Measurements from ENCODE around the gene IFNK.

Gene IFNK

DNA sequence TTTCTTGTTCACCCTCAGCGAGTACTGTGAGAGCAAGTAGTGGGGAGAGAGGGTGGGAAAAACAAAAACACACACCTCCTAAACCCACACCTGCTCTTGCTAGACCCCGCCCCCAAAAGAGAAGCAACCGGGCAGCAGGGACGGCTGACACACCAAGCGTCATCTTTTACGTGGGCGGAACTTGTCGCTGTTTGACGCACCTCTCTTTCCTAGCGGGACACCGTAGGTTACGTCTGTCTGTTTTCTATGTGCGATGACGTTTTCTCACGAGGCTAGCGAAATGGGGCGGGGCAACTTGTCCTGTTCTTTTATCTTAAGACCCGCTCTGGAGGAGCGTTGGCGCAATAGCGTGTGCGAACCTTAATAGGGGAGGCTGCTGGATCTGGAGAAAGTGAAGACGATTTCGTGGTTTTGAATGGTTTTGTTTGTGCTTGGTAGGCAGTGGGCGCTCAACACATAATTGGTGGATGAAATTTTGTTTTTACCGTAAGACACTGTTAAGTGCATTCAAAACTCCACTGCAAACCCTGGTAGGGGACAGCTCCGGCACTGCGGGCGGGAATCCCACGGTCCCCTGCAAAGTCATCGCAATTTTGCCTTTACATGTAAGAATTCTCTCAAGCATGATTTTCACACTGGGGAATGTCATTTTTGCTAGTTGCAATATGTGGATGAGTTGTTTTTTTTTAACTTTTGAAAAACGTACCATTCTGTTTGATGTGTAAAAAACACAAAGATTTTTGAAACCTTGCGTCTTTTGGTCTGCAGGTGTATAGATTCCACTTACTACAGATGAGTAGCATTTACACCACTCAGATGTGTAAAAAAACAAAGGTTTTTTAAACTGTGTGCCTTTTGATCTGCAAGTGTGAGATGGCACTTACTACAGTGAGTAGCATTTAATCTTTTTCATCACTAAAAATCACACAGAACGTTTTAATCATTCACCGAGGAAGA, 49.8 kb downstream of the IFNK start:
- peak; percentile 70 for DNase-seq (ENCODE audit: low read depth)

All from stimulated activated CD8-positive, alpha-beta memory T cell treated with anti-CD3 and anti-CD28 coated beads, Interleukin-15, amount 100 ng/mL, for 24 hours (primary cell).